SK-N-SH (cell line): ENCODE measurements around the gene CFAP74. TPM values are rescaled to one million over a fixed set of nuclear protein-coding genes. Genes with fewer than 3 reads are reported as not detected.

Source experiments
- CTCF ChIA-PET: fragments of 300-600, 350-600 bp; formaldehyde crosslinking; extraction: SDS; loops from one replicate; lab custom pipeline; 2021; lab: Yijun Ruan, JAX
- POLR2A ChIA-PET: fragments of 350-600 bp; sonication (Branson Sonifier 250); formaldehyde crosslinking; extraction: SDS; loops from one replicate; lab custom pipeline; 2020; ENCODE audit warnings: antibody characterized with exemption, inconsistent platforms; lab: Yijun Ruan, JAX
- DNase-seq: peaks from one replicate; pipeline ENCODE4 v3.0.0; 2012
- H2AFZ ChIP-seq: fragments of 200-600 bp; sonication (generic); 2 replicates; pipeline ENCODE4 v1.8.1; 2016; ENCODE audit warnings: antibody characterized with exemption, mild to moderate bottlenecking, low read depth
- H3F3A ChIP-seq: fragments of 200-600 bp; sonication (generic); replicated peaks from 2 replicates; pipeline ENCODE3; 2016; ENCODE audit warnings: antibody characterized with exemption, mild to moderate bottlenecking; ENCODE audit not compliant: insufficient read depth
- H3K27ac ChIP-seq, 2 experiments: fragments of 200-500 bp in 1 of 2; fragments of 200-600 bp in 1 of 2; sonication (Bioruptor generic) in 1 of 2; sonication (generic), shearing (Covaris generic) in 1 of 2; 2 replicates each; pipeline versions ENCODE4 v1.5.1 to v1.6.1; 2014 to 2016; ENCODE audit warnings: low read depth in 2 of 2, inconsistent platforms in 1 of 2, low read length in 1 of 2, mild to moderate bottlenecking in 1 of 2, mixed read lengths in 1 of 2
- H3K27me3 ChIP-seq: fragments of 200-600 bp; sonication (generic), shearing (Covaris generic); 2 replicates; pipeline ENCODE4 v1.6.1; 2016; ENCODE audit warnings: mixed run types; ENCODE audit not compliant: insufficient read depth
- H3K36me3 ChIP-seq, 2 experiments: fragments of 200-500 bp in 1 of 2; fragments of 200-600 bp in 1 of 2; sonication (Bioruptor generic) in 1 of 2; sonication (generic) in 1 of 2; replicated peaks in 1 of 2; 2 replicates each; pipeline versions ENCODE3 to v1.5.1; 2014 to 2016; ENCODE audit warnings: low read length in 1 of 2, mild to moderate bottlenecking in 1 of 2; ENCODE audit not compliant: insufficient read depth in 2 of 2, control insufficient read depth in 1 of 2
- H3K4me1 ChIP-seq, 2 experiments: fragments of 200-500 bp in 1 of 2; fragments of 200-600 bp in 1 of 2; sonication (Bioruptor generic) in 1 of 2; sonication (generic), shearing (Covaris generic) in 1 of 2; 2 replicates each; pipeline versions ENCODE4 v1.5.1 to v1.6.1; 2014 to 2016; ENCODE audit warnings: low read depth in 1 of 2, low read length in 1 of 2, mixed run types in 1 of 2; ENCODE audit not compliant: insufficient read depth in 2 of 2, control insufficient read depth in 1 of 2
- H3K4me2 ChIP-seq: fragments of 200-600 bp; sonication (generic), shearing (Covaris generic); 2 replicates; pipeline ENCODE4 v1.6.1; 2017; ENCODE audit warnings: mixed run types
- H3K4me3 ChIP-seq, 2 experiments: fragments of 200-500 bp in 1 of 2; fragments of 200-600 bp in 1 of 2; sonication (Bioruptor generic) in 1 of 2; sonication (generic), shearing (Covaris generic) in 1 of 2; 2 replicates each; pipeline versions ENCODE4 v1.5.1 to v1.8.1; 2014 to 2016; ENCODE audit warnings: low read depth in 2 of 2, inconsistent platforms in 1 of 2, low read length in 1 of 2, mild to moderate bottlenecking in 1 of 2, mixed read lengths in 1 of 2, moderate library complexity in 1 of 2
- H3K79me2 ChIP-seq: fragments of 200-600 bp; sonication (generic); 2 replicates; pipeline ENCODE4 v1.8.1; 2017; ENCODE audit warnings: mild to moderate bottlenecking; ENCODE audit not compliant: insufficient read depth
- H3K9ac ChIP-seq: fragments of 200-600 bp; sonication (generic); 2 replicates; pipeline ENCODE4 v1.6.1; 2017; ENCODE audit warnings: mixed run types
- H3K9me2 ChIP-seq: fragments of 200-600 bp; sonication (generic); 2 replicates; pipeline ENCODE4 v1.6.1; 2017; ENCODE audit warnings: mixed run types
- H3K9me3 ChIP-seq: fragments of 200-600 bp; sonication (generic); 2 replicates; pipeline ENCODE4 v1.6.1; 2017; ENCODE audit warnings: mixed run types, mild to moderate bottlenecking, moderate library complexity
- H4K20me1 ChIP-seq: fragments of 200-600 bp; sonication (generic); 2 replicates; pipeline ENCODE4 v1.6.1; 2017; ENCODE audit warnings: mild to moderate bottlenecking, mixed run types; ENCODE audit not compliant: insufficient read depth
- EP300 ChIP-seq, 2 experiments: IDR thresholded peaks; 2 replicates each; pipeline versions ENCODE4 v1.4.0 to v1.6.1; 2012; ENCODE audit warnings: borderline replicate concordance in 1 of 2, low read depth in 1 of 2, low read length in 1 of 2
- FOXJ3 ChIP-seq: sonication (generic); formaldehyde crosslinking; IDR thresholded peaks from 2 replicates; pipeline ENCODE4 v1.5.1; 2020; ENCODE audit warnings: mild to moderate bottlenecking, missing genetic modification reagents
- GABPA ChIP-seq: IDR thresholded peaks from 2 replicates; pipeline ENCODE4 v1.4.0; 2012; ENCODE audit warnings: low read depth, mild to moderate bottlenecking
- GATA2 ChIP-seq: sonication (generic); formaldehyde crosslinking; IDR thresholded peaks from 2 replicates; pipeline ENCODE4 v1.5.0; 2020; ENCODE audit warnings: mild to moderate bottlenecking, missing genetic modification reagents
- JUND ChIP-seq: IDR thresholded peaks from 2 replicates; pipeline ENCODE4 v1.4.0; 2012
- MXI1 ChIP-seq: IDR thresholded peaks from 2 replicates; pipeline ENCODE4 v1.6.1; 2012; ENCODE audit warnings: mild to moderate bottlenecking, low read depth, low read length, improper control_type of control experiment
- NRF1 ChIP-seq: IDR thresholded peaks from 2 replicates; pipeline ENCODE4 v1.6.1; 2012; ENCODE audit warnings: low read depth, mild to moderate bottlenecking, low read length
- PBX3 ChIP-seq: IDR thresholded peaks from 2 replicates; pipeline ENCODE4; 2012
- POLR2AphosphoS5 ChIP-seq: IDR thresholded peaks from 2 replicates; pipeline ENCODE4 v1.6.1; 2012; ENCODE audit warnings: low read depth, low read length
- RAD21 ChIP-seq: IDR thresholded peaks from 2 replicates; pipeline ENCODE4 v1.6.1; 2012; ENCODE audit warnings: mild to moderate bottlenecking, low read length
- RFX5 ChIP-seq: IDR thresholded peaks from 2 replicates; pipeline ENCODE4 v1.6.1; 2012; ENCODE audit warnings: mild to moderate bottlenecking, improper control_type of control experiment, low read length
- SMC3 ChIP-seq: IDR thresholded peaks from 2 replicates; pipeline ENCODE4 v1.6.1; 2012; ENCODE audit warnings: low read depth, low read length, improper control_type of control experiment
- TCF12 ChIP-seq: IDR thresholded peaks from 2 replicates; pipeline ENCODE4 v1.4.0; 2012
- TEAD4 ChIP-seq: IDR thresholded peaks from 2 replicates; pipeline ENCODE4 v1.4.0; 2012; ENCODE audit warnings: mild to moderate bottlenecking, borderline replicate concordance; ENCODE audit not compliant: insufficient read depth
- USF2 ChIP-seq: fragments of 150-350 bp; IDR thresholded peaks from 2 replicates; pipeline ENCODE4 v1.6.1; 2017; ENCODE audit warnings: antibody characterized with exemption, low read length, low read depth, borderline replicate concordance
- YY1 ChIP-seq: IDR thresholded peaks from 2 replicates; pipeline ENCODE4 v1.4.0; 2012; ENCODE audit warnings: low read depth, mild to moderate bottlenecking
- WGBS: methylation state at CpG from one replicate; pipeline ENCODE4 v1.1.6; 2017; ENCODE audit warnings: low lambda C conversion rate; 5-methylcytosine and 5-hydroxymethylcytosine counted together
- polyA plus RNA-seq, 3 experiments: library from polyadenylated mRNA; depleted of rRNA; stranded (reverse); fragments of >200 nt; gene quantifications; 2 replicates each; pipeline ENCODE4 v1.2.3, GENCODE V29; 2012
- TF ChIP-seq, protein P1 (sequence below): IDR thresholded peaks from 2 replicates; pipeline ENCODE4 v1.4.0; 2012; ENCODE audit warnings: low read depth
- TF ChIP-seq, protein P2 (sequence below): IDR thresholded peaks from 2 replicates; pipeline ENCODE4 v1.6.1; 2012; ENCODE audit warnings: mild to moderate bottlenecking, low read depth, low read length, moderate library complexity

CFAP74 gene
- polyA plus RNA-seq, 1 of the 3 experiments (the other 2 are of a cell fraction), result not detected

DNA sequence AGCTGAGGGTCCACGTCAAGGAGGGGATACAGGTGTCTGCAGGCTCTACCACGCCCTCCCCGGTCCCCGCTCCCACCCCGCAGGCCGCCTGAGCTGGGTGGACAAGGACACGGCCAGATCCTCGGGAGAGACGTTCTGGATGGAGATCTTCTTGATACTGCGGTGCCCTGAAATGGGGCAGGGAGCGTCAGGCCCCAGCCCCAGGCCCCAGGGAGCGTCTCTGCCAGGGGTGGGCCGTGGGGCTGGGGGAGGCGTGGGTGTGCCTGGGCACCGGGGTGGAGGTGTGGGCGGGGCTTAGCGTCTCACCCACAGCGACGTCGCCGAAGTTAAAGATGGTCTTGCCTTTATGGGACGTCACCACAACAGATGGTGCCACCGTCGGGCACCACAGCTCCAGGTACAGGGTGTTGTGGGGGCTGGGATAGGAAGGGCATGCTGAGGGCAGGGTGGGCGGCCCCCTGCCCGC is 77.2 kb downstream of the CFAP74 start:
- no peak overlapping the region for H3K27ac ChIP-seq
- no peaks in the 10 kb centered on the region for H4K20me1 ChIP-seq
- ChIA-PET CTCF (interaction anchor here (1.2 to 1.7 kb wide), 3 partner anchors 18 to 119 kb away, joined by 4 to 13 read pairs (median 5); no protein-coding TSS in a partner anchor), POLR2A (no interaction called here)
- H3K27me3 ChIP-seq, result no peaks in the 10 kb centered on the region
- H3K4me2 ChIP-seq, result no peak overlapping the region
- H2AFZ ChIP-seq, result no peak overlapping the region
- no peaks in the 10 kb centered on the region for H3K9me2 ChIP-seq
- no peaks in the 10 kb centered on the region for H3K9me3 ChIP-seq
- WGBS, result 81% methylated on average over 8 of the region's 26 CpGs
- H3K9ac ChIP-seq, result no peak overlapping the region
- H3K4me3 ChIP-seq, result no peak overlapping the region
- peak; percentile 27 for DNase-seq
- H3K4me1 ChIP-seq, result no peaks in the 10 kb centered on the region
- H3K79me2 ChIP-seq, result no peaks in the 10 kb centered on the region
- no peak for TF ChIP-seq SMC3
- TF ChIP-seq MXI1, result no peak
- TF ChIP-seq TCF12, result no peak
- no peak for TF ChIP-seq USF2
- no peaks in the 10 kb centered on the region for H3F3A ChIP-seq
- H3K36me3 ChIP-seq, result no peaks in the 10 kb centered on the region

GRCh38 chr1:1925437-1926345 is 77.9 kb downstream of the CFAP74 start:
- WGBS, result 85% methylated on average over 4 of the region's 27 CpGs
- H3K9me3 ChIP-seq, result no peaks in the 10 kb centered on the region
- TF ChIP-seq PBX3 (no peak), FOXJ3 (CRISPR knock-in tag) (no peak), POLR2AphosphoS5 (no peak), JUND (no peak), RFX5 (no peak), EP300 (IDR thresholded peaks at IDR 0.05; ENCODE audit: borderline replicate concordance in 1 of 2, low read depth in 1 of 2, low read length in 1 of 2) (no peak), GABPA (no peak), NRF1 (no peak), YY1 (no peak), RAD21 (no peak), TEAD4 (no peak), SMC3 (no peak), GATA2 (CRISPR knock-in tag) (no peak), USF2 (no peak)
- TF ChIP-seq, protein P1, sequence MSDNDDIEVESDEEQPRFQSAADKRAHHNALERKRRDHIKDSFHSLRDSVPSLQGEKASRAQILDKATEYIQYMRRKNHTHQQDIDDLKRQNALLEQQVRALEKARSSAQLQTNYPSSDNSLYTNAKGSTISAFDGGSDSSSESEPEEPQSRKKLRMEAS, result no peak
- TF ChIP-seq, protein P2, sequence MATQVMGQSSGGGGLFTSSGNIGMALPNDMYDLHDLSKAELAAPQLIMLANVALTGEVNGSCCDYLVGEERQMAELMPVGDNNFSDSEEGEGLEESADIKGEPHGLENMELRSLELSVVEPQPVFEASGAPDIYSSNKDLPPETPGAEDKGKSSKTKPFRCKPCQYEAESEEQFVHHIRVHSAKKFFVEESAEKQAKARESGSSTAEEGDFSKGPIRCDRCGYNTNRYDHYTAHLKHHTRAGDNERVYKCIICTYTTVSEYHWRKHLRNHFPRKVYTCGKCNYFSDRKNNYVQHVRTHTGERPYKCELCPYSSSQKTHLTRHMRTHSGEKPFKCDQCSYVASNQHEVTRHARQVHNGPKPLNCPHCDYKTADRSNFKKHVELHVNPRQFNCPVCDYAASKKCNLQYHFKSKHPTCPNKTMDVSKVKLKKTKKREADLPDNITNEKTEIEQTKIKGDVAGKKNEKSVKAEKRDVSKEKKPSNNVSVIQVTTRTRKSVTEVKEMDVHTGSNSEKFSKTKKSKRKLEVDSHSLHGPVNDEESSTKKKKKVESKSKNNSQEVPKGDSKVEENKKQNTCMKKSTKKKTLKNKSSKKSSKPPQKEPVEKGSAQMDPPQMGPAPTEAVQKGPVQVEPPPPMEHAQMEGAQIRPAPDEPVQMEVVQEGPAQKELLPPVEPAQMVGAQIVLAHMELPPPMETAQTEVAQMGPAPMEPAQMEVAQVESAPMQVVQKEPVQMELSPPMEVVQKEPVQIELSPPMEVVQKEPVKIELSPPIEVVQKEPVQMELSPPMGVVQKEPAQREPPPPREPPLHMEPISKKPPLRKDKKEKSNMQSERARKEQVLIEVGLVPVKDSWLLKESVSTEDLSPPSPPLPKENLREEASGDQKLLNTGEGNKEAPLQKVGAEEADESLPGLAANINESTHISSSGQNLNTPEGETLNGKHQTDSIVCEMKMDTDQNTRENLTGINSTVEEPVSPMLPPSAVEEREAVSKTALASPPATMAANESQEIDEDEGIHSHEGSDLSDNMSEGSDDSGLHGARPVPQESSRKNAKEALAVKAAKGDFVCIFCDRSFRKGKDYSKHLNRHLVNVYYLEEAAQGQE, result no peak

More at GRCh38 chr1:1925437-1926345, 77.9 kb downstream of the CFAP74 start:
- CTCF ChIA-PET, result interaction anchor here (1.0 to 1.7 kb wide), 3 partner anchors 19 to 119 kb away, joined by 4 to 5 read pairs (median 4); no protein-coding TSS in a partner anchor
- Histone ChIP-seq H2AFZ (no peak overlapping the region), H3K4me3 (no peak overlapping the region), H3K4me2 (no peak overlapping the region), H3K9ac (no peak overlapping the region), H3F3A (no peaks in the 10 kb centered on the region), H3K79me2 (no peaks in the 10 kb centered on the region), H3K27ac (no peak overlapping the region), H3K27me3 (no peaks in the 10 kb centered on the region), H3K9me2 (no peaks in the 10 kb centered on the region), H4K20me1 (no peaks in the 10 kb centered on the region), H3K36me3 (no peaks in the 10 kb centered on the region), H3K4me1 (no peaks in the 10 kb centered on the region)
- peak; percentile 26 for DNase-seq
- POLR2A ChIA-PET, result no interaction called here
